ENCODE results near the gene B3GALNT1. TPM values are rescaled to one million over a fixed set of nuclear protein-coding genes. Genes with fewer than 3 reads are reported as not detected.

Gene B3GALNT1, protein sequence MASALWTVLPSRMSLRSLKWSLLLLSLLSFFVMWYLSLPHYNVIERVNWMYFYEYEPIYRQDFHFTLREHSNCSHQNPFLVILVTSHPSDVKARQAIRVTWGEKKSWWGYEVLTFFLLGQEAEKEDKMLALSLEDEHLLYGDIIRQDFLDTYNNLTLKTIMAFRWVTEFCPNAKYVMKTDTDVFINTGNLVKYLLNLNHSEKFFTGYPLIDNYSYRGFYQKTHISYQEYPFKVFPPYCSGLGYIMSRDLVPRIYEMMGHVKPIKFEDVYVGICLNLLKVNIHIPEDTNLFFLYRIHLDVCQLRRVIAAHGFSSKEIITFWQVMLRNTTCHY
- total RNA-seq = 10 to 100 TPM; 22.3 to 42.2 (median 30.2) TPM

DNA sequence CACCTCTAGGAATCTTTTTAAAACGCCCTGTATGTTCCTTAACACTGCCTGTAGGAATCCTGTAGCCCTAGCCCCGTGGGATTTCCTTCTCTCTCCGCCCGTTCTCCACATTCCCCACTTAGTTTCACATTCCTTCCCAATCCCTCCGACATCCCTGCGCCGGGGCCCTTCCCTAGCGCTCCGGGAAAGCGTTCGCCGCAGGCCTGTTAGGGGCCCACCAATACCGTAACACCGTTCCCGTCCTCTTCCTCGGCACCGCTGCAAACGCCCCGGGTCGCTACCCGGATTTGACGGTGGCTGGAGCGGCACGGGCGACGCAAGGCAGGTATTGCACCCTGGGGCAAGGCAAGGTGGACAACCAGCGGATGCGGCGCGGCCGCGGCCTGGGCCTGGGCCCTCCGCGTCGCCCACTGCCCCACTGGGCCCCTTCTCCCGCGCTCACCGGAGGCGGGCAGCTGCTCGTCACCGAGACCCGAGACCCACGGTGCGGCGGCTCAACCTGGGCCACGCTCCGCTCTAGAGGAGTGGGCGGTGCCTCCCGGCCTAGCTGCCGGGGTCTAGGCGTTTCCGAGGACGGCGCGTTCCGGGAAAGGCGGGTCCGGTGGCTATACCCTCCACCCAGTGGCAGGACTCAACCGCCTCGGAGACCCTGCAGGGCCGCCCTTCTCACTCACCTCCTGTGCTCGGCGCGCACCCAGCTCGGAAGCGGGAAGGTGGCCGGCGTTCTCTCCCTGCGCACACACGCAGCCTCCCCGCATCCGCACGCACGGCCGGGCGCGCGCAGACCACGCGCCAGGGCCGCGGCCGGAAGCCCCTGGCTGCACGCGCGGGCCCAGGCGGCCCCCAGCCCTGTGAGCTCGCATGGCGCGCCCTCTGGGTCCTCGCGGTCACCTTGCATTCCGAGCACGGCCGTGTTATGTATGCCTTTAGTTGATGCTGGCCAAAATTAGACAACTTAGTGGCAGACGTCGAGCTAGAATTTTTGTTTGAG lies at the start of gene B3GALNT1:
Gene B3GALNT1, minus strand, starts transcription at position 789 of the 991 bp plus-strand sequence. CDS start 18,595 bp downstream, outside the sequence.
- Histone ChIP-seq H3K27ac (peak within 1 kb of the TSS; percentile 68 to 86 (median 72)), H3K9me3 (no peaks in the 10 kb centered on the region), H3K27me3 (no peaks in the 10 kb centered on the region), H3K36me3 (no peaks in the 10 kb centered on the region), H3K4me3 (replicated peaks in 1 of 3) (peak within 1 kb of the TSS; percentile 59 to 78 (median 77)), H3K4me1 (peaks cover 16 to 32% of the 10 kb centered on the region in 2 donors)
- TF ChIP-seq, protein P1, sequence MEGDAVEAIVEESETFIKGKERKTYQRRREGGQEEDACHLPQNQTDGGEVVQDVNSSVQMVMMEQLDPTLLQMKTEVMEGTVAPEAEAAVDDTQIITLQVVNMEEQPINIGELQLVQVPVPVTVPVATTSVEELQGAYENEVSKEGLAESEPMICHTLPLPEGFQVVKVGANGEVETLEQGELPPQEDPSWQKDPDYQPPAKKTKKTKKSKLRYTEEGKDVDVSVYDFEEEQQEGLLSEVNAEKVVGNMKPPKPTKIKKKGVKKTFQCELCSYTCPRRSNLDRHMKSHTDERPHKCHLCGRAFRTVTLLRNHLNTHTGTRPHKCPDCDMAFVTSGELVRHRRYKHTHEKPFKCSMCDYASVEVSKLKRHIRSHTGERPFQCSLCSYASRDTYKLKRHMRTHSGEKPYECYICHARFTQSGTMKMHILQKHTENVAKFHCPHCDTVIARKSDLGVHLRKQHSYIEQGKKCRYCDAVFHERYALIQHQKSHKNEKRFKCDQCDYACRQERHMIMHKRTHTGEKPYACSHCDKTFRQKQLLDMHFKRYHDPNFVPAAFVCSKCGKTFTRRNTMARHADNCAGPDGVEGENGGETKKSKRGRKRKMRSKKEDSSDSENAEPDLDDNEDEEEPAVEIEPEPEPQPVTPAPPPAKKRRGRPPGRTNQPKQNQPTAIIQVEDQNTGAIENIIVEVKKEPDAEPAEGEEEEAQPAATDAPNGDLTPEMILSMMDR (IDR thresholded peaks at IDR 0.05) = peak in 2 of 6 experiments; percentile 7 to 14
- TF ChIP-seq POLR2A (IDR thresholded peaks at IDR 0.05) = peak in 1 of 2 donors; percentile 64
- DNase-seq = peak; percentile 69 to 74
- intact Hi-C loops (cut with DNase I) = loop anchor here (10.0 kb wide), 1 partner anchor 110 kb away; no protein-coding TSS in a partner anchor
- WGBS, 2 donors = 1 to 4% methylated on average over 29 to 56 of the region's 97 CpGs

DNA sequence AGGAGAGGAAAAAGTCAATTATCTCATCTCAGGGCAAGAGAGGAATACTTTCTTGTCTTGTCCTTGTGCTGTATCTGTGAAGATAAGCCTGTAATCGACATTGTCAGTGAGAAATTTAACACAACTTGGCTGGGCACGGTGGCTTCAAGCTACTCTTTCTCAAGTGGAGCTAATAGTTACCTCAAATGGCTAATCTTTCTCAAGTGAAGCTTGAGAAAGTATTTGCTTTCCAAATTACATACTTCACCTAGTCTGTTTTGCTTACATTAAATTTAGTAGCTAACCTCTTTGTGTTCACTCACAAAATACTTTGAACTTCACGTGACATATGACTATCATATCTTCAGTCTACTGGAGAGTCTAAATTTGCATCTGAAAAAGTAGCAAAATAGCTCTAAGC lies 48.3 kb upstream of the B3GALNT1 start:
- no peaks in the 10 kb centered on the region for H3K4me1 ChIP-seq
- intact Hi-C loops (cut with DNase I) = no loop called here
- H3K36me3 ChIP-seq = no peaks in the 10 kb centered on the region
- TF ChIP-seq, protein P1 (IDR thresholded peaks at IDR 0.05) = no peak
- no peak for TF ChIP-seq POLR2A (IDR thresholded peaks at IDR 0.05)
- H3K4me3 ChIP-seq (replicated peaks in 1 of 3) = no peak overlapping the region
- H3K27ac ChIP-seq = no peak overlapping the region
- no peaks in the 10 kb centered on the region for H3K9me3 ChIP-seq
- WGBS, 2 donors = 52 to 67% methylated on average over 3 of the region's 3 CpGs
- no peak for DNase-seq
- H3K27me3 ChIP-seq = no peaks in the 10 kb centered on the region

DNA sequence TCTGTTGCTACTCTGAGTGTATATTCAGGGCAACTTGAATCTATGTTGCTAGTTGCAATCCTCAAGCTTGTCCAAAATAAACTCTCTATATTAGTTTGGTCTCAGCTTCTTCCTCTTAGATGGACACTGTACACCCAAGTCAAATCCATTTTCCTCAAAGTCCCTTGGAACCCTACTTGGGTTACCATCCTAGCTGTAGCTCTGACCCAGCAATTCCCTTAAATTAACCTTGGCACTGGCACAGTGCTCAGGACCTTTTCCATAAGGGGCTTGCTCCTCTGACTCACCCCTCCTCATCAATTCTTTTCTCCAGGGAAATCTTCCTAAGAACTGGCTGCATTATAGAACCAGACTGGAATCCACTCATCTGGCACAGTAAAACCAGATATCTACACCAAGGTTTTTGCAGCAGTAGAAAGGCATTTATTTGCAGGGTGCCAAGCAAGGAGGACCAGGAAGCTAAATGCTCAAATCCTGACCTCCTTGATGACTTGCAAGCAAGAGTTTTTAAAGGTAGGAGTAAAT lies 44.9 kb upstream of the B3GALNT1 start:
- intact Hi-C loops (cut with DNase I) = no loop called here
- no peak for TF ChIP-seq POLR2A (IDR thresholded peaks at IDR 0.05)
- TF ChIP-seq, protein P1 (IDR thresholded peaks at IDR 0.05) = no peak
- H3K4me1 ChIP-seq = no peaks in the 10 kb centered on the region

DNA sequence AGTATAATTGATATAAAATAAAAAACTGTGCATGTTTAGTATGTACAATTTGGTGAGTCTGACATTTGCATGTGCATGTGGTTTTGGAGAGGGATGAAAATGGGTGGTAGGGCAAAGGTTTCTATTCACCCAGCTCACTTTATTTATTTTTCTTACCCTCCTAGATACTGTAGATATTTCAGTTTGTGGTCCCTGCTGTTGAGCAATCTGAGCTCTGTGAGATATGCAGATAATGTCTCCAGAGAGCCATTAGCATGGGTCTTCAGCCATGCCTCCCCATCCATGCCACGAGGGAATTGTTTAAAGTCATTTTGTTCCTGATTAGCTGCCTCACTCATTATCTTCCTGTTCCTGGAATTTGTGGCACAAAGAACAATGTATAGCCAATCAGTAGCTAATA lies 44.4 kb upstream of the B3GALNT1 start:
- Histone ChIP-seq H3K4me1 (no peaks in the 10 kb centered on the region), H3K4me3 (replicated peaks in 1 of 3) (no peak overlapping the region), H3K36me3 (no peaks in the 10 kb centered on the region), H3K9me3 (no peaks in the 10 kb centered on the region), H3K27me3 (no peaks in the 10 kb centered on the region), H3K27ac (no peak overlapping the region)
- intact Hi-C loops (cut with DNase I) = no loop called here
- 29 to 41% methylated on average over 1 of the region's 1 CpG for WGBS, 2 donors
- no peak for DNase-seq
- TF ChIP-seq, protein P1 (IDR thresholded peaks at IDR 0.05) = no peak
- no peak for TF ChIP-seq POLR2A (IDR thresholded peaks at IDR 0.05)

More for the DNA sequence above, 44.9 kb upstream of the B3GALNT1 start:
- Histone ChIP-seq H3K4me3 (replicated peaks in 1 of 3) (no peak overlapping the region), H3K36me3 (no peaks in the 10 kb centered on the region), H3K27me3 (no peaks in the 10 kb centered on the region), H3K27ac (no peak overlapping the region), H3K9me3 (no peaks in the 10 kb centered on the region)
- no peak for DNase-seq

Data from thyroid gland (tissue), 4 donors.